GM19372 (cell line): ENCODE results near the gene SGPP2.

Experiments used
- ATAC-seq: cut with Tn5 transposase; IDR thresholded peaks from one replicate; pipeline ENCODE4 v1.9.1; 2021; ENCODE audit warnings: mild to moderate bottlenecking, low read depth, moderate library complexity; ENCODE audit not compliant: unreplicated experiment

Gene SGPP2

GRCh38 chr2:222459983-222460382 lies 35.6 kb downstream of the SGPP2 start:
- ATAC-seq: no peak

GRCh38 chr2:222465746-222466145 lies 41.4 kb downstream of the SGPP2 start:
- no peak for ATAC-seq

- ATAC-seq: no peak
Measured at GRCh38 chr2:222468346-222468745, 44.0 kb downstream of the SGPP2 start.

GRCh38 chr2:222470802-222471468 lies 46.6 kb downstream of the SGPP2 start:
- no peak for ATAC-seq

- ATAC-seq: no peak
Measured at GRCh38 chr2:222477962-222478608, 53.7 kb downstream of the SGPP2 start.

- ATAC-seq: no peak
Measured at GRCh38 chr2:222479859-222480258, 55.5 kb downstream of the SGPP2 start.

- ATAC-seq: no peak
Measured at GRCh38 chr2:222480497-222480896, 56.2 kb downstream of the SGPP2 start.

- no peak for ATAC-seq
Measured at GRCh38 chr2:222481941-222482340, 57.6 kb downstream of the SGPP2 start.

- no peak for ATAC-seq
Measured at GRCh38 chr2:222483513-222484039, 59.2 kb downstream of the SGPP2 start.

GRCh38 chr2:222485367-222486211 lies 61.2 kb downstream of the SGPP2 start:
- no peak for ATAC-seq

- ATAC-seq: no peak
Measured at GRCh38 chr2:222490131-222490530, 65.8 kb downstream of the SGPP2 start.

GRCh38 chr2:222492683-222493082 lies 68.3 kb downstream of the SGPP2 start:
- ATAC-seq: no peak

- ATAC-seq: no peak
Measured at GRCh38 chr2:222494104-222494739, 69.9 kb downstream of the SGPP2 start.

GRCh38 chr2:222495388-222495787 lies 71.0 kb downstream of the SGPP2 start:
- no peak for ATAC-seq

- ATAC-seq: no peak
Measured at GRCh38 chr2:222499226-222499625, 74.9 kb downstream of the SGPP2 start.

- ATAC-seq: peak; percentile 6
Measured at GRCh38 chr2:222504191-222504590, 79.8 kb downstream of the SGPP2 start.

- ATAC-seq: peak; percentile 98
Measured at GRCh38 chr2:222504719-222505118, 80.4 kb downstream of the SGPP2 start.

GRCh38 chr2:222506230-222506935 lies 82.0 kb downstream of the SGPP2 start:
- ATAC-seq: no peak

GRCh38 chr2:222514901-222515300 lies 90.6 kb downstream of the SGPP2 start:
- no peak for ATAC-seq
